Vagina (tissue), 2 donors: Measurements from ENCODE around the gene GAL3ST2. TPM values are rescaled to one million over a fixed set of nuclear protein-coding genes. Genes with fewer than 3 reads are reported as not detected.
A peak's percentile ranks its signal among the peaks of the same experiment; 100 is the strongest.
"Not testable (repeated sequence)": the region's sequence is repeated elsewhere in the genome, so short reads cannot be mapped to it uniquely, and the experiment has no call there.

Experiments used
- DNase-seq, 2 donors: peaks; one replicate each; pipeline ENCODE4 v3.0.0-alpha.2; 2017; ENCODE audit errors: extremely low spot score in 2 of 2
- H3K27ac ChIP-seq: fragments of 200-600 bp; sonication (generic); one replicate; pipeline ENCODE4 v1.5.1; 2019
- H3K27me3 ChIP-seq: fragments of 200-600 bp; sonication (generic); one replicate; pipeline ENCODE4 v1.5.1; 2019
- H3K36me3 ChIP-seq, 2 donors: fragments of 200-600 bp; sonication (generic); one replicate each; pipeline ENCODE4 v1.5.1; 2017 to 2019
- H3K4me1 ChIP-seq: fragments of 200-600 bp; sonication (generic); one replicate; pipeline ENCODE4 v1.5.1; 2019
- H3K4me3 ChIP-seq, 2 donors: fragments of 200-600 bp; sonication (generic); 1 replicate in 1 of 2; 2 replicates in 1 of 2; pipeline ENCODE4 v1.5.1; 2016 to 2019
- H3K9me3 ChIP-seq: fragments of 200-600 bp; sonication (generic); one replicate; pipeline ENCODE4 v1.5.1; 2019
- POLR2A ChIP-seq, 2 donors: fragments of 450-650 bp; IDR thresholded peaks; one replicate each; pipeline ENCODE4 v1.6.1; 2017; ENCODE audit warnings: antibody characterized with exemption in 2 of 2, mild to moderate bottlenecking in 2 of 2, moderate library complexity in 2 of 2
- POLR2AphosphoS5 ChIP-seq, 2 donors: sonication (generic); formaldehyde crosslinking; IDR thresholded peaks; one replicate each; pipeline ENCODE4 v1.9.0; 2017; ENCODE audit warnings: antibody characterized with exemption in 2 of 2, mild to moderate bottlenecking in 2 of 2, low read depth in 1 of 2; ENCODE audit not compliant: insufficient read depth in 1 of 2
- intact Hi-C: fragments of 100-400 bp; cut with DNase I; formaldehyde crosslinking; loops from one replicate; pipeline ENCODE4 v1.15.1; 2023
- total RNA-seq: library from RNA; depleted of rRNA; stranded (reverse); fragments of >200 nt; gene quantifications from one replicate; pipeline ENCODE4 v1.2.3, GENCODE V29; 2016
- TF ChIP-seq, protein P1 (sequence below), 3 experiments: fragments of 450-650 bp in 2 of 3; fragments of 200-600 bp in 1 of 3; sonication (generic) in 1 of 3; IDR thresholded peaks; one replicate each; pipeline ENCODE4 v1.5.1; 2017 to 2019; ENCODE audit warnings: antibody characterized with exemption in 3 of 3, mild to moderate bottlenecking in 2 of 3, moderate library complexity in 2 of 3

GAL3ST2 gene
- total RNA-seq, 1 donor from 2014 or later = 0.98 TPM

DNA sequence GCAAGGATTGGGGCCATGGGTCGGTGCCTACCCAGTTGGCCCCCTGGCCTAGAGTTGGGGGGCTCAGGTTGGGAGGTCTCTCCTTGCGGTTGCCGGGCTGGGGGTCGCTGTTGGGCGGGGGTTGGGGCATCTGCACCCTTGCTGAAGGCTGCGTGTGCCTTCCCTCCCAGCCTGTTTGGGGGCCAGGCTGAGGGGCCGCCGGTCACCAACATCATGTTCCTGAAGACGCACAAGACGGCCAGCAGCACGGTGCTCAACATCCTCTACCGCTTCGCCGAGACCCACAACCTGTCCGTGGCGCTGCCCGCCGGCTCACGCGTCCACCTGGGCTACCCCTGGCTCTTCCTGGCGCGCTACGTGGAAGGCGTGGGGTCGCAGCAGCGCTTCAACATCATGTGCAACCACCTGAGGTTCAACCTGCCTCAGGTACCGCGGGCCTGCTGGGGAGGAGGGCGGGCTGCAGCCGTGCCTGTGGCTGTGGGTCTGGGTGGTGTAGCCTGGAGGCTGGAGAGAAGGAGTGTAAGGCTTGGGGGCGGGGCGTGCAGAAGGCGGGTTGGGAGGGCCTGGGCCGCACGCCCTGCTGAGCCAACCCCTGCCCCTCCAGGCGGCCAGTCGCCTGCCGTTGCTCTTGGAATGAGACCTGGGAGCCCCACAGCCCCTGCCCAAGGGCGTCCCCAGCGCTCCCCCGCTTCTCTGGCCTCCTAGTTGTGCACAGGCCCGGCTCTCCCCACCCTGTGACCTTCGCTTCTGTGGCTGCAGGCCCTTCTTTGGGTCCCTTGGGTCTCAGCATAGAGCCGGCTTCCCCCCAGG lies 25.2 kb downstream of the GAL3ST2 start:
- no peak overlapping the region for H3K27ac ChIP-seq
- H3K4me3 ChIP-seq = no peak overlapping the region
- no peaks in the 10 kb centered on the region for H3K27me3 ChIP-seq
- H3K9me3 ChIP-seq = no peaks in the 10 kb centered on the region
- H3K36me3 ChIP-seq = no peaks in the 10 kb centered on the region
- TF ChIP-seq, protein P1, sequence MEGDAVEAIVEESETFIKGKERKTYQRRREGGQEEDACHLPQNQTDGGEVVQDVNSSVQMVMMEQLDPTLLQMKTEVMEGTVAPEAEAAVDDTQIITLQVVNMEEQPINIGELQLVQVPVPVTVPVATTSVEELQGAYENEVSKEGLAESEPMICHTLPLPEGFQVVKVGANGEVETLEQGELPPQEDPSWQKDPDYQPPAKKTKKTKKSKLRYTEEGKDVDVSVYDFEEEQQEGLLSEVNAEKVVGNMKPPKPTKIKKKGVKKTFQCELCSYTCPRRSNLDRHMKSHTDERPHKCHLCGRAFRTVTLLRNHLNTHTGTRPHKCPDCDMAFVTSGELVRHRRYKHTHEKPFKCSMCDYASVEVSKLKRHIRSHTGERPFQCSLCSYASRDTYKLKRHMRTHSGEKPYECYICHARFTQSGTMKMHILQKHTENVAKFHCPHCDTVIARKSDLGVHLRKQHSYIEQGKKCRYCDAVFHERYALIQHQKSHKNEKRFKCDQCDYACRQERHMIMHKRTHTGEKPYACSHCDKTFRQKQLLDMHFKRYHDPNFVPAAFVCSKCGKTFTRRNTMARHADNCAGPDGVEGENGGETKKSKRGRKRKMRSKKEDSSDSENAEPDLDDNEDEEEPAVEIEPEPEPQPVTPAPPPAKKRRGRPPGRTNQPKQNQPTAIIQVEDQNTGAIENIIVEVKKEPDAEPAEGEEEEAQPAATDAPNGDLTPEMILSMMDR (IDR thresholded peaks at IDR 0.05) = no peak
- TF ChIP-seq POLR2AphosphoS5 (IDR thresholded peaks at IDR 0.05; ENCODE audit: insufficient read depth in 1 of 2, low read depth in 1 of 2) (no peak), POLR2A (IDR thresholded peaks at IDR 0.05) (no peak)
- DNase-seq = peak in 1 of 2 donors; percentile 94
- intact Hi-C loops = no loop called here
- H3K4me1 ChIP-seq = peaks cover 17% of the 10 kb centered on the region

DNA sequence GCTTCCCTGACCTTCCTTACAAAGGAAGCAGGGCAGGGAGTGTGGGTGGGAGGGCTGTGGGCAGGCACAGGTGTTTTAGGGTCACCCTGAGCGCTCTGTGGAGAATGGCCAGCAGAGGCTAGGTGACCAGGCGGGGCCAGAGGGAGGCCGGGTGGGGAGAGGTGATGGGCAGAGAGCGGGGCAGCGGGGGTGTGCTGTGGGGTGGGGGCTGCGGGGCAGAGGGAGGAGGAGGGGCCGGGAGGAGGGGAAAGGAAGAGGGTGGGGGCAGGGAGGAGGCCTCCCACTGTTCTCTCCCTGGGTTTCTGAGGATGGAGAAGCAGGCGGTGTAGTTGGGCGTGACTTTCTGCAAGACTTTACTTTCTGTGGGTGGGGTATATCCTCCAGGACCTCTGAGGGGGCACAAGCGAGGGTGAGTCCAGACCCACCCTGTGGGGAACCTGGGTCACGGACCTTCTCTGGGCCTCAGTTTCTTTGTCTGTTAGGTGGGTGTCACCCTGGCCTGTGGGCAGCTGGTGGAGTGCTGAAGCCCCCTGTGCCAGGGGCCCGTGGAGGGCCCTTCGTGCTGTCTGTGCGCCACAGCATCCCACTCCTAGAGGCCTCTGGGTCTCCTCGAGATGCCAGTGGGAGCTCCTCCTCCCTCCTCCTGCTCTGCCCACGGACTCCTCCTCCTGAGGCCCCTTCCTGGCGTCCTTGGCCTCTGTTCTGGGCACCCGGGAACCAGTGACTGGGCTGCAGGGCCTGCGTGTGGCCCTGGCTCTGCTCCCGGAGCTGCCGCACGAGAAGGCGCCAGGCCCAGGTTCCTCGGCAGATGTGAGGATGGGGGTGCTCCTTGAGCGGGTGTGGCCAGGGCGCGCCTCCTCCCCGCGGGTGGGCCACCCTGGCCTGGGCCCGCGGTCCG lies 26.0 kb downstream of the GAL3ST2 start:
- Histone ChIP-seq H3K36me3 (no peaks in the 10 kb centered on the region), H3K27me3 (no peaks in the 10 kb centered on the region), H3K4me3 (peak overlapping the region; percentile 33 to 65), H3K27ac (no peak overlapping the region), H3K4me1 (peaks cover 17% of the 10 kb centered on the region), H3K9me3 (no peaks in the 10 kb centered on the region)
- TF ChIP-seq POLR2AphosphoS5 (IDR thresholded peaks at IDR 0.05; ENCODE audit: insufficient read depth in 1 of 2, low read depth in 1 of 2) = no peak
- TF ChIP-seq, protein P1 (IDR thresholded peaks at IDR 0.05) = no peak
- TF ChIP-seq POLR2A (IDR thresholded peaks at IDR 0.05) = no peak
- intact Hi-C loops = no loop called here
- DNase-seq = peak in 1 of 2 donors; percentile 93

DNA sequence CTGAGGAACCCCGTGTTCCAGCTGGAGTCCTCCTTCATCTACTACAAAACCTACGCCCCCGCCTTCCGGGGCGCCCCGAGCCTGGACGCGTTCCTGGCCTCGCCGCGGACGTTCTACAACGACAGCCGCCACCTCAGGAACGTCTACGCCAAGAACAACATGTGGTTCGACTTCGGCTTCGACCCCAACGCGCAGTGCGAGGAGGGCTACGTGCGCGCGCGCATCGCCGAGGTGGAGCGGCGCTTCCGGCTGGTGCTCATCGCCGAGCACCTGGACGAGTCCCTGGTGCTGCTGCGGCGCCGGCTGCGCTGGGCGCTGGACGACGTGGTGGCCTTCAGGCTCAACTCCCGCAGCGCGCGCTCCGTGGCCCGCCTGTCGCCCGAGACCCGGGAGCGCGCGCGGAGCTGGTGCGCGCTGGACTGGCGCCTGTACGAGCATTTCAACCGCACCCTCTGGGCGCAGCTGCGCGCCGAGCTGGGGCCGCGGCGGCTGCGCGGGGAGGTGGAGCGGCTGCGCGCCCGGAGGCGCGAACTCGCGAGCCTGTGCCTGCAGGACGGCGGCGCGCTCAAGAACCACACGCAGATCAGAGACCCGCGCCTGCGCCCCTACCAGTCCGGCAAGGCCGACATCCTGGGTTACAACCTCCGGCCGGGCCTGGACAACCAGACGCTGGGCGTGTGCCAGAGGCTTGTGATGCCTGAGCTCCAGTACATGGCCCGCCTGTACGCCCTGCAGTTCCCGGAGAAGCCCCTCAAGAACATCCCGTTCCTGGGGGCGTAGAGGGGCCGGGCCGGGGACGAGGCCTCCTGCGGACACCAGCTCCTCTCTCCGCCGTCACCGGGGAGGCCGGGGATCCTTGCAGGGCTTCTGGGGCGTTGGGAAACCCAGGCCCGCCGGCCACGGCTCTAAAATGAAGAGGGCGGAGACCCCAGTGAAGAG lies 27.0 kb downstream of the GAL3ST2 start:
- no peaks in the 10 kb centered on the region for H3K36me3 ChIP-seq
- intact Hi-C loops = no loop called here
- peak overlapping the region; percentile 33 to 65 for H3K4me3 ChIP-seq
- H3K4me1 ChIP-seq = peaks cover 17% of the 10 kb centered on the region
- DNase-seq = peak; percentile 80 to 81
- H3K9me3 ChIP-seq = no peaks in the 10 kb centered on the region
- H3K27ac ChIP-seq = no peak overlapping the region
- no peak for TF ChIP-seq POLR2A (IDR thresholded peaks at IDR 0.05)
- TF ChIP-seq, protein P1 (IDR thresholded peaks at IDR 0.05) = no peak
- no peak for TF ChIP-seq POLR2AphosphoS5 (IDR thresholded peaks at IDR 0.05; ENCODE audit: insufficient read depth in 1 of 2, low read depth in 1 of 2)
- H3K27me3 ChIP-seq = no peaks in the 10 kb centered on the region

DNA sequence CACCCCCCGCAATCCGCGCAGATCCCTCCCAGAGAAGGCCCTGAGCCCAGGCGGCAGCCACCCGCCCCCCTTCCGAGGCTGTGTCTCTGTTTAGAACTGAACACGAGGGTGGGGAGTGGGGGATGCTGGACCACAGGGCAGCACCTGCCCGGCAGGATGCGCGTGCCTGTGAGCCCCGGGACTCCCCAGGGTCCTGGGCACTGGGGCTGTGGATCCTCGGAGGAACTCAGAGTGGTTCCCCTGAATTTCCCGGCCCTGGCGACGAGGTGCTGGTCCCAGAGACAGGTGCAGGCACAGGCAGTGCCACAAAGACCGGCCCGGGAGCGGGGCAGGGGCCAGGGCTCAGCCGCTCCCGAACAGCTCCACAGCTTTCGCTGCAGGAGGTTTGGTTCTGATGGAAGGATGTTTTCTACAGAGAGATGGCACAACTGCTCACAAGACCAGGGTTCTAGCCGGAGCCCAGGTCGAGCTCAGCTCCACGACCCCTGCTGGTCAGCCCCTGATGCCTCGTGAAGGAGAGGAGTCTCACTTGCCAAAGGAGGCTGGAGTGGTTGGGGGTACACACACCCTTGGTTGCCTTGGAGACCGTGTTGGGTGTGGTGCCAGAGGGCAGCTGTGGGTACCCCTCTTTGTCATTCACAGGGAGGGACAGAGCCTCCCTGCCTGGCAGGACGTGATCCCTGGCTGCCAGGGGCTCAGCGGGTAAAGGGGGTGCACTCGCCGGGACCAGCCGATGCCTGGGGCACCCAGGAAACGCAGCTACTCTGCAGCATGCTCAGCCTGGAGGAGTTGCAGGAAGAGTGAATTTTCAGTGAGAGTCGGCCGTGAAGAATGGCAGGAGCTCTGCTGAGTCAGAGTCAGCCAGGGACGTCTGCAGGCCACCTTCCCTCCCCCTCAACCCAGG lies 28.0 kb downstream of the GAL3ST2 start:
- intact Hi-C loops = no loop called here
- peak overlapping the region; percentile 33 to 65 for H3K4me3 ChIP-seq
- TF ChIP-seq POLR2AphosphoS5 (IDR thresholded peaks at IDR 0.05; ENCODE audit: insufficient read depth in 1 of 2, low read depth in 1 of 2) = no peak
- no peak for TF ChIP-seq POLR2A (IDR thresholded peaks at IDR 0.05)
- no peaks in the 10 kb centered on the region for H3K9me3 ChIP-seq
- DNase-seq = peak; percentile 37 to 81
- no peak overlapping the region for H3K27ac ChIP-seq
- H3K4me1 ChIP-seq = peaks cover 17% of the 10 kb centered on the region
- no peaks in the 10 kb centered on the region for H3K27me3 ChIP-seq
- no peaks in the 10 kb centered on the region for H3K36me3 ChIP-seq

DNA sequence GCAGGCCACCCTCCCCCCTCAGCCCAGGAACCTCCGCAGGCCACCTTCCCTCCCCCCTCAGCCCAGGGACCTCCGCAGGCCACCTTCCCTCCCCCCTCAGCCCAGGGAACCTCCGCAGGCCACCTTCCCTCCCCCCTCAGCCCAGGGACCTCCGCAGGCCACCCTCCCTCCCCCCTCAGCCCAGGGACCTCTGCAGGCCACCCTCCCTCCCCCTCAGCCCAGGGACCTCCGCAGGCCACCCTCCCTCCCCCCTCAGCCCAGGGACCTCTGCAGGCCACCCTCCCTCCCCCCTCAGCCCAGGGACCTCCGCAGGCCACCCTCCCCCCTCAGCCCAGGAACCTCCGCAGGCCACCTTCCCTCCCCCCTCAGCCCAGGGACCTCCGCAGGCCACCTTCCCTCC lies 29.6 kb downstream of the GAL3ST2 start:
- H3K27ac ChIP-seq, H3K9me3 ChIP-seq, H3K4me3 ChIP-seq, H3K36me3 ChIP-seq, intact Hi-C loops, H3K27me3 ChIP-seq: not testable (repeated sequence)
- H3K4me1 ChIP-seq = peaks cover 17% of the 10 kb centered on the region
- peak in 1 of 2 donors; percentile 52 for DNase-seq
